GM12801 (cell line): ENCODE data around the gene STOM.

Experiments used
- CTCF ChIP-seq: IDR thresholded peaks from one replicate; pipeline ENCODE4 v1.5.1; 2011; ENCODE audit warnings: control low read depth; ENCODE audit not compliant: insufficient read length; ENCODE audit errors: extremely low read depth

STOM gene

GRCh38 chr9:121350993-121351561, 19.0 kb downstream of the STOM start:
- TF ChIP-seq CTCF, result no peak

- no peak for TF ChIP-seq CTCF
Observed at GRCh38 chr9:121350036-121350435, 20.0 kb downstream of the STOM start.

- TF ChIP-seq CTCF, result no peak
Observed at GRCh38 chr9:121349009-121349408, 21.0 kb downstream of the STOM start.

- no peak for TF ChIP-seq CTCF
Observed at GRCh38 chr9:121348221-121348620, 21.8 kb downstream of the STOM start.

GRCh38 chr9:121345070-121345469, 25.0 kb downstream of the STOM start:
- TF ChIP-seq CTCF, result no peak

GRCh38 chr9:121344184-121344583, 25.9 kb downstream of the STOM start:
- TF ChIP-seq CTCF, result no peak

- no peak for TF ChIP-seq CTCF
Observed at GRCh38 chr9:121340676-121341392, 29.2 kb downstream of the STOM start.
